ENCODE measurements around the gene CDK4.

- no peak for TF ChIP-seq EZH2 (IDR thresholded peaks at IDR 0.05; ENCODE audit: borderline replicate concordance, low read length)
- no peak for TF ChIP-seq CTCF (IDR thresholded peaks at IDR 0.05; ENCODE audit: low read length)
These were observed 15.8 kb upstream of the CDK4 start for GRCh38 chr12:57767876-57768275.
